CD14-positive monocyte (primary cell): ENCODE results near the gene FOLR1. TPM values are rescaled to one million over a fixed set of nuclear protein-coding genes. Genes with fewer than 3 reads are reported as not detected.

Source experiments
- DNase-seq, 3 donors: peaks; one replicate each; pipeline ENCODE4 v3.0.0-alpha.2; 2011 to 2022
- H2AFZ ChIP-seq: 2 replicates; pipeline ENCODE4 v1.6.0; 2012; ENCODE audit warnings: mild to moderate bottlenecking, low read depth, low read length, inconsistent platforms; ENCODE audit not compliant: insufficient read depth, poor library complexity, severe bottlenecking
- H3K27ac ChIP-seq, 2 donors: 1 replicate in 1 of 2; 2 replicates in 1 of 2; pipeline ENCODE4 v1.5.1; 2012 to 2013; ENCODE audit warnings: low read length in 2 of 2, control low read depth in 1 of 2, inconsistent platforms in 1 of 2, low read depth in 1 of 2, mild to moderate bottlenecking in 1 of 2
- H3K27me3 ChIP-seq, 2 donors: one replicate each; pipeline versions ENCODE4 v1.6.0 to v1.6.1; 2011 to 2013; ENCODE audit warnings: low read length in 2 of 2; ENCODE audit not compliant: control insufficient read depth in 2 of 2, insufficient read depth in 2 of 2
- H3K36me3 ChIP-seq, 2 donors: replicated peaks in 1 of 2; 1 replicate in 1 of 2; 2 replicates in 1 of 2; pipeline versions ENCODE4 v1.5.1 to v1.6.1; 2012 to 2013; ENCODE audit warnings: low read length in 2 of 2, control low read depth in 1 of 2, inconsistent platforms in 1 of 2, mild to moderate bottlenecking in 1 of 2; ENCODE audit not compliant: insufficient read depth in 2 of 2, control insufficient read depth in 1 of 2
- H3K4me1 ChIP-seq, 2 donors: 1 replicate in 1 of 2; 2 replicates in 1 of 2; pipeline versions ENCODE4 v1.5.1 to v1.6.1; 2012 to 2013; ENCODE audit warnings: low read length in 2 of 2, control low read depth in 1 of 2, inconsistent platforms in 1 of 2, mild to moderate bottlenecking in 1 of 2, moderate library complexity in 1 of 2; ENCODE audit not compliant: insufficient read depth in 2 of 2, control insufficient read depth in 1 of 2
- H3K4me2 ChIP-seq: replicated peaks from 2 replicates; pipeline ENCODE3; 2012; ENCODE audit warnings: low read length, moderate library complexity, mild to moderate bottlenecking; ENCODE audit not compliant: poor library complexity, severe bottlenecking; ENCODE audit errors: extremely low read depth
- H3K4me3 ChIP-seq, 3 experiments: fragments of 200-600 bp in 1 of 3; sonication (generic) in 1 of 3; replicated peaks in 1 of 3; 1 replicate in 2 of 3; 2 replicates in 1 of 3; pipeline ENCODE4 v1.5.1; 2011 to 2013; ENCODE audit warnings: low read length in 3 of 3, mild to moderate bottlenecking in 3 of 3, control low read depth in 2 of 3, low read depth in 2 of 3, inconsistent platforms in 1 of 3, moderate library complexity in 1 of 3
- H3K79me2 ChIP-seq: 2 replicates; pipeline ENCODE4 v1.6.0; 2012; ENCODE audit warnings: mild to moderate bottlenecking, control low read depth, inconsistent platforms, low read length, moderate library complexity; ENCODE audit not compliant: insufficient read depth
- H3K9ac ChIP-seq: 2 replicates; pipeline ENCODE4 v1.6.0; 2017; ENCODE audit warnings: low read length, mild to moderate bottlenecking; ENCODE audit not compliant: insufficient read depth, poor library complexity, severe bottlenecking
- H3K9me3 ChIP-seq, 2 donors: replicated peaks in 1 of 2; 1 replicate in 1 of 2; 2 replicates in 1 of 2; pipeline versions ENCODE4 v1.5.1 to v1.6.1; 2012 to 2013; ENCODE audit warnings: low read length in 2 of 2, control low read depth in 1 of 2; ENCODE audit not compliant: control insufficient read depth in 1 of 2, insufficient read depth in 1 of 2
- H4K20me1 ChIP-seq: 2 replicates; pipeline ENCODE4 v1.6.0; 2012; ENCODE audit warnings: mild to moderate bottlenecking, low read length, control low read depth, moderate library complexity; ENCODE audit not compliant: insufficient read depth
- H3K27ac Mint-ChIP-seq, 7 donors: one replicate each; pipeline ENCODE4 v1.8.0; 2020; ENCODE audit warnings: mild to moderate bottlenecking in 7 of 7, mixed read lengths in 7 of 7, moderate library complexity in 6 of 7, inconsistent platforms in 2 of 7
- H3K27me3 Mint-ChIP-seq, 3 donors: one replicate each; pipeline ENCODE4 v1.8.0; 2021 to 2022; ENCODE audit warnings: low read depth in 3 of 3, mild to moderate bottlenecking in 3 of 3, mixed read lengths in 3 of 3, moderate library complexity in 3 of 3, inconsistent platforms in 1 of 3
- H3K36me3 Mint-ChIP-seq, 2 donors: one replicate each; pipeline ENCODE4 v1.8.0; 2020; ENCODE audit warnings: mixed read lengths in 2 of 2, inconsistent platforms in 1 of 2, mild to moderate bottlenecking in 1 of 2
- H3K4me1 Mint-ChIP-seq: one replicate; pipeline ENCODE4 v1.8.0; 2020; ENCODE audit warnings: mild to moderate bottlenecking, mixed read lengths
- H3K4me3 Mint-ChIP-seq, 2 donors: one replicate each; pipeline ENCODE4 v1.8.0; 2020; ENCODE audit warnings: mild to moderate bottlenecking in 2 of 2, mixed read lengths in 2 of 2, moderate library complexity in 1 of 2
- H3K9me3 Mint-ChIP-seq, 7 donors: one replicate each; pipeline ENCODE4 v1.8.0; 2020 to 2022; ENCODE audit warnings: mixed read lengths in 7 of 7, mild to moderate bottlenecking in 6 of 7, moderate library complexity in 6 of 7, inconsistent platforms in 2 of 7
- WGBS: methylation state at CpG from one replicate; pipeline ENCODE4 v1.1.5; 2013; ENCODE audit warnings: missing lambda C conversion rate; ENCODE audit not compliant: insufficient coverage; 5-methylcytosine and 5-hydroxymethylcytosine counted together
- intact Hi-C, 2 donors: fragments of 100-400 bp; cut with micrococcal nuclease; formaldehyde crosslinking; loops; one replicate each; pipeline versions ENCODE4 v1.15.0 to v1.15.1; 2023
- polyA plus RNA-seq, 3 donors: library from polyadenylated mRNA; depleted of rRNA in 1 of 3; unstranded in 2 of 3; stranded (reverse) in 1 of 3; fragments of 300-500 nt in 2 of 3; fragments of >200 nt in 1 of 3; fragmentation: Illumina TruSeq in 2 of 3; gene quantifications; 1 replicate in 2 of 3; 2 replicates in 1 of 3; pipeline ENCODE4 v1.2.3, GENCODE V29; 2012 to 2021
- TF ChIP-seq, protein P1 (sequence below): fragments of 200-600 bp; IDR thresholded peaks from one replicate; pipeline ENCODE4 v1.8.0; 2022; ENCODE audit warnings: antibody characterized with exemption, mild to moderate bottlenecking

The FOLR1 gene
- polyA plus RNA-seq, 3 donors: not detected

DNA sequence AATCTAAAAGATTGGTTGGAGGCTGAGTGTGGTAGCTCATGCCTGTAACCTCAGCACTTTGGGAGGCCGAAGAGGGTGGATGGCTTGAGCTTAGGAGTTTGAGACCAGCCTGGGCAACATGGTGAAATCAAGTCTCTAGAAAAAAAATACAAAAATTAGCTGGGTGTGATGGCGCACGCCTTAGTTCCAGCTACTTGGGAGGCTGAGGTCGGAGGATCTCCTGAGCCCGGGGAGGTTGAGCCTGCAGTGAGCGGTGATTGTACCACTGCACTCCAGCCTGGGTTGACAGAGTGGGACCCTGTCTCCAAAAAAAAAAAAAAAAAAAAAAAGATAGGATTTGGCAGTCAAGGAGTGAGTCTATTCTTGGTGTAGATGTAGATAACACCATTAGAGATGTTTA lies 10.6 kb downstream of the FOLR1 start:
- H3K4me3 ChIP-seq: no peak overlapping the region
- TF ChIP-seq, protein P1, sequence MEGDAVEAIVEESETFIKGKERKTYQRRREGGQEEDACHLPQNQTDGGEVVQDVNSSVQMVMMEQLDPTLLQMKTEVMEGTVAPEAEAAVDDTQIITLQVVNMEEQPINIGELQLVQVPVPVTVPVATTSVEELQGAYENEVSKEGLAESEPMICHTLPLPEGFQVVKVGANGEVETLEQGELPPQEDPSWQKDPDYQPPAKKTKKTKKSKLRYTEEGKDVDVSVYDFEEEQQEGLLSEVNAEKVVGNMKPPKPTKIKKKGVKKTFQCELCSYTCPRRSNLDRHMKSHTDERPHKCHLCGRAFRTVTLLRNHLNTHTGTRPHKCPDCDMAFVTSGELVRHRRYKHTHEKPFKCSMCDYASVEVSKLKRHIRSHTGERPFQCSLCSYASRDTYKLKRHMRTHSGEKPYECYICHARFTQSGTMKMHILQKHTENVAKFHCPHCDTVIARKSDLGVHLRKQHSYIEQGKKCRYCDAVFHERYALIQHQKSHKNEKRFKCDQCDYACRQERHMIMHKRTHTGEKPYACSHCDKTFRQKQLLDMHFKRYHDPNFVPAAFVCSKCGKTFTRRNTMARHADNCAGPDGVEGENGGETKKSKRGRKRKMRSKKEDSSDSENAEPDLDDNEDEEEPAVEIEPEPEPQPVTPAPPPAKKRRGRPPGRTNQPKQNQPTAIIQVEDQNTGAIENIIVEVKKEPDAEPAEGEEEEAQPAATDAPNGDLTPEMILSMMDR: no peak
- no peaks in the 10 kb centered on the region for H4K20me1 ChIP-seq
- H3K36me3 Mint-ChIP-seq: no peaks in the 10 kb centered on the region
- H3K79me2 ChIP-seq: no peaks in the 10 kb centered on the region
- no peaks in the 10 kb centered on the region for H3K27me3 ChIP-seq
- H3K27ac ChIP-seq: no peak overlapping the region
- H3K27ac Mint-ChIP-seq: no peak overlapping the region
- peaks cover 0 to 2% (median 0%) of the 10 kb centered on the region in 3 donors for H3K27me3 Mint-ChIP-seq
- intact Hi-C loops: no loop called here
- peaks cover 0 to 4% (median 0%) of the 10 kb centered on the region in 7 donors for H3K9me3 Mint-ChIP-seq
- no peak overlapping the region for H2AFZ ChIP-seq
- H3K36me3 ChIP-seq: no peaks in the 10 kb centered on the region
- no peak overlapping the region for H3K9ac ChIP-seq
- WGBS: 100% methylated on average over 5 of the region's 6 CpGs
- no peak for DNase-seq
- peaks cover 41 to 44% of the 10 kb centered on the region in 2 donors for H3K4me1 ChIP-seq
- peaks cover 41% of the 10 kb centered on the region for H3K4me1 Mint-ChIP-seq
- H3K4me2 ChIP-seq: no peak overlapping the region
- H3K9me3 ChIP-seq: no peaks in the 10 kb centered on the region
- H3K4me3 Mint-ChIP-seq: no peak overlapping the region

DNA sequence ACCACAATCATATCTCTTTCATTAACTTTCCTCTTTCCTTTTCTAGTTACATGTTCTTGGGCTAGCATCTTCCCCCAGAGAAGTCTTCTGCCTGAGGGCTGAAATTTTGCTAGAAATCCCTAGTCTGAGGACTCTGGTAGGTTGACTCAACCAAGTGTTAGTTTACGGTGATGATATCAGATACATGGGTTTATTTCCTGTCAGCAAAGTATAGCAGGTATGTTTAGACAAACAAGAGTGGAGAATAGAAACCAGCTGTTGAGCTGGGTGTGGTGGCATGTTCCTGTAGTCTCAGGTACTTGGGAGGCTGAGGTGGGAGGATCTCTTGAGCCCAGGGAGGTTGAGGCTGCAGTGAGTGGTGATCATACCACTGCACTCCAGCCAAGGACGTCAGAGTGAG lies 11.2 kb downstream of the FOLR1 start:
- Histone ChIP-seq H3K9me3 (no peaks in the 10 kb centered on the region), H3K79me2 (no peaks in the 10 kb centered on the region), H3K4me2 (no peak overlapping the region), H3K27ac (no peak overlapping the region), H3K4me1 (peaks cover 47 to 50% of the 10 kb centered on the region in 2 donors), H2AFZ (no peak overlapping the region), H3K9ac (no peak overlapping the region), H3K36me3 (no peaks in the 10 kb centered on the region), H3K4me3 (no peak overlapping the region), H4K20me1 (no peaks in the 10 kb centered on the region), H3K27me3 (no peaks in the 10 kb centered on the region)
- peaks cover 47% of the 10 kb centered on the region for H3K4me1 Mint-ChIP-seq
- peaks cover 0 to 2% (median 0%) of the 10 kb centered on the region in 3 donors for H3K27me3 Mint-ChIP-seq
- no peak overlapping the region for H3K4me3 Mint-ChIP-seq
- DNase-seq: no peak
- intact Hi-C loops: no loop called here
- TF ChIP-seq, protein P1: no peak
- no peaks in the 10 kb centered on the region for H3K36me3 Mint-ChIP-seq
- H3K27ac Mint-ChIP-seq: peak overlapping the region in 1 of 7 donors; percentile 69
- WGBS: 86% methylated on average over 1 of the region's 2 CpGs
- H3K9me3 Mint-ChIP-seq: peaks cover 0 to 4% (median 0%) of the 10 kb centered on the region in 7 donors
